HEK293T (cell line): Measurements from ENCODE around the gene SIAH1.

Experiments
- CTCF ChIA-PET: fragments of 350-600 bp; formaldehyde crosslinking; extraction: SDS; loops from one replicate; lab custom pipeline; 2021; ENCODE audit warnings: antibody characterized with exemption, inconsistent platforms; lab: Yijun Ruan, JAX
- POLR2A ChIA-PET: fragments of 350-600 bp; formaldehyde crosslinking; extraction: SDS; loops from one replicate; lab custom pipeline; 2020; ENCODE audit warnings: antibody characterized with exemption, inconsistent platforms; lab: Yijun Ruan, JAX
- DNase-seq: peaks from one replicate; pipeline ENCODE4 v3.0.0; 2012; ENCODE audit warnings: mixed read lengths; ENCODE audit errors: extremely low spot score
- ARNT ChIP-seq: fragments of 450-650 bp; IDR thresholded peaks from 2 replicates; pipeline ENCODE4 v1.6.1; 2017; ENCODE audit warnings: mild to moderate bottlenecking
- BHLHE40 ChIP-seq: fragments of 450-650 bp; IDR thresholded peaks from 2 replicates; pipeline ENCODE4 v1.6.1; 2016; ENCODE audit warnings: mild to moderate bottlenecking, moderate library complexity, borderline replicate concordance
- CTBP1 ChIP-seq: fragments of 450-650 bp; IDR thresholded peaks from 2 replicates; pipeline ENCODE4 v1.6.1; 2016; ENCODE audit warnings: borderline replicate concordance
- ELF4 ChIP-seq: fragments of 450-650 bp; IDR thresholded peaks from 2 replicates; pipeline ENCODE4 v1.6.1; 2017; ENCODE audit warnings: antibody characterized with exemption
- FOXA1 ChIP-seq: fragments of 450-650 bp; IDR thresholded peaks from 2 replicates; pipeline ENCODE4 v1.6.1; 2016; ENCODE audit warnings: mild to moderate bottlenecking
- FOXK2 ChIP-seq: fragments of 450-650 bp; IDR thresholded peaks from 2 replicates; pipeline ENCODE4 v1.6.1; 2016; ENCODE audit warnings: mild to moderate bottlenecking
- FOXM1 ChIP-seq: fragments of 450-650 bp; IDR thresholded peaks from 2 replicates; pipeline ENCODE4 v1.6.1; 2017; ENCODE audit warnings: mild to moderate bottlenecking, borderline replicate concordance
- HDGF ChIP-seq: fragments of 450-650 bp; IDR thresholded peaks from 2 replicates; pipeline ENCODE4 v1.6.1; 2017; ENCODE audit warnings: antibody characterized with exemption, borderline replicate concordance
- L3MBTL2 ChIP-seq: fragments of 450-650 bp; conservative IDR thresholded peaks from 2 replicates; pipeline ENCODE4 v1.6.1; 2016; ENCODE audit warnings: mild to moderate bottlenecking
- LEF1 ChIP-seq: fragments of 450-650 bp; IDR thresholded peaks from 2 replicates; pipeline ENCODE4 v1.6.1; 2017; ENCODE audit warnings: mild to moderate bottlenecking, borderline replicate concordance
- NFRKB ChIP-seq: fragments of 450-650 bp; IDR thresholded peaks from 2 replicates; pipeline ENCODE4 v1.6.1; 2016; ENCODE audit warnings: mild to moderate bottlenecking, moderate library complexity
- SP1 ChIP-seq: fragments of 450-650 bp; IDR thresholded peaks from 2 replicates; pipeline ENCODE4 v1.6.1; 2017
- SUZ12 ChIP-seq: fragments of 450-650 bp; IDR thresholded peaks from 2 replicates; pipeline ENCODE4 v1.6.1; 2016; ENCODE audit warnings: mild to moderate bottlenecking
- TARDBP ChIP-seq: fragments of 450-650 bp; IDR thresholded peaks from 2 replicates; pipeline ENCODE4 v1.6.1; 2016
- ZNF384 ChIP-seq: fragments of 450-650 bp; IDR thresholded peaks from 2 replicates; pipeline ENCODE4 v1.6.1; 2016
- TF ChIP-seq, protein P1 (sequence below): fragments of 450-650 bp; IDR thresholded peaks from 2 replicates; pipeline ENCODE4 v1.6.1; 2016

The SIAH1 gene, protein sequence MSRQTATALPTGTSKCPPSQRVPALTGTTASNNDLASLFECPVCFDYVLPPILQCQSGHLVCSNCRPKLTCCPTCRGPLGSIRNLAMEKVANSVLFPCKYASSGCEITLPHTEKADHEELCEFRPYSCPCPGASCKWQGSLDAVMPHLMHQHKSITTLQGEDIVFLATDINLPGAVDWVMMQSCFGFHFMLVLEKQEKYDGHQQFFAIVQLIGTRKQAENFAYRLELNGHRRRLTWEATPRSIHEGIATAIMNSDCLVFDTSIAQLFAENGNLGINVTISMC

DNA sequence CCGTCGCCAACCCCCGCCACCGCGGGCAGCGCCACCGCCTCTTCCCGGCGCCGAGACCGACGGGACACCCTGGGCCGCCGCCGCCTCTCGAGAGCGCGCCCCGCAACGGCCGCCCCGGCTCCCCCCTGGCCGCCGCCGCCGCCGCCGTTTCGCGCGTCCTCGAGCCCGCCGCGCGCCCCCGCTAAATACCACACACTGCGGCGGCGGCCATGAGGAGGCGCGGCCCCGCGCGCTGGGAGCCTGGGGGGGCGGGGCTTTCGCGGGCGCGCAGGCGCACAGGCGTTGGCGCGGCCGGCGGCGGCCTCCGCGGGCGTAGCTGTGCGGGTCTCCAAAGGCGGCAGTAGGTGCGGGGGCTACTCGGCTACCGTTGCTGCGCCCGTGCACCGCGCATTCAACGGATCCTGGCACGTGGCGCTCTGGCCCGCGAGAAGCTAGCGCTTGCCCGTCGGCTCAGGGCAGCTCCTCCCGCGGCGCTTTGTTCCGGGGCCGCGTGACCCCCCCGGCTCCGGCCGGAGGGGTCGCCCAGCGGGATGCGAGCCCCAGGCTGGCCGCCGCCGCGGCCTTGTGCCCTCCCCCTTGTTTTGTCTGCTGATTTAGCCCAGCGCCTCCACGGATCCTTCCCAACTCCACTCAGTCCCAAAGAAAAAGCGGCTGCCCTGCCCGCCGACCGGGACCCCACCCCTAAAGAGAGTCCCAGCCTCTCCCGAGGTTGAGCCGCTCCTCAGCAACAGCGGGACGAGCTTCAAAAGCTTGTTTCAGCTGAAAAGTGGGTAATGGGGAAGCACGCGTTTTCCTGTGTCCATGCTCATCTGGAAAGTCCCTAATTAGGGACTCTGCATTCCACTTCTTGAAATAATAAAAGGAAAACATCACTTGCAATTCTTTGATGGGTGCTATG, at the start of gene SIAH1:
Gene SIAH1, minus strand, starts transcription at position 161 of the 898 bp plus-strand sequence. CDS start 22,985 bp downstream, outside the sequence.
- ChIA-PET CTCF (interaction anchor here (0.6 kb wide), 1 partner anchor 24 kb away, joined by 3 read pairs; no protein-coding TSS in a partner anchor), POLR2A (interaction anchor here (0.7 to 3.6 kb wide), 15 partner anchors 9 to 245 kb away, joined by 3 to 44 read pairs (median 3); partner anchors contain the start of gene LONP2)
- TF ChIP-seq FOXM1: peak; percentile 63; the same call in 1 of the 2 replicates
- TF ChIP-seq TARDBP: no peak
- peak; percentile 56; the same call in 1 of the 2 replicates for TF ChIP-seq L3MBTL2
- TF ChIP-seq LEF1: 0 out of 2 replicates have a peak, but pooled peaks have one; percentile 12
- TF ChIP-seq ARNT: 0 out of 2 replicates have a peak, but pooled peaks have one; percentile 19
- DNase-seq: peak; percentile 92

DNA sequence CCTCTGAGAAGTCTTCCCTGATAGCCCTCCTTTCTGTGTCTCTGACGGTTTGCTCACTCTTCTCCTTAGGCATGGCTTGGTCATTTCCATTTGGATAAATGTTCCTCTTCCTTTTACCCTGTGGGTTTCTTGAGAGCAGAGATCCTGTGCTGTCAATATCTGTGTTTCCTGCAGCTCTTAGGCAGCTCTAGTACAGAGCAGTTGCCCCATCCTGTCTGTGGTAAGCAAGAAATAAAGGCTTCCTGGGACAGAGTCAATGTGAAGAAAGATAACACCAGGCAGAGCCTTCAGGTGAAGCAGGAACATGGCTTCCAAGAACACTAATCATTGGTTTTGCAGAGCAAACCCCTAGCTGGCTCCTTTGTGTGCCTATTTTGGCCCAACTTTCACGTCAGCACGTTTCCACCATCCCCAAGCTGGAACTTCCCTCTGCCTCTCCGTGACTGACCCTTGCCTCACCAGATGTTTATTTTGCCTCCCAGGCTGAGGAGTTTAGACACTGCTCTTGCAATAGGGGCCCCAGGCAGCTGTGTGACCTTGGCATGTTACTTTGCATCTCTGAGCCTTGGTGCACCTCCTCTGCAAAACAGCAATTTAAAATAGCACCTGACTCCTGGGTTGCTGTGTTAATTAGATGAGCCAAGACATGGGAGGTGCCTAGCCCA, 49.6 kb upstream of the SIAH1 start:
- no peak for TF ChIP-seq ELF4
- no peak for TF ChIP-seq BHLHE40
- TF ChIP-seq FOXK2: no peak
- no peak for TF ChIP-seq CTBP1
- no peak for TF ChIP-seq LEF1
- TF ChIP-seq, protein P1, sequence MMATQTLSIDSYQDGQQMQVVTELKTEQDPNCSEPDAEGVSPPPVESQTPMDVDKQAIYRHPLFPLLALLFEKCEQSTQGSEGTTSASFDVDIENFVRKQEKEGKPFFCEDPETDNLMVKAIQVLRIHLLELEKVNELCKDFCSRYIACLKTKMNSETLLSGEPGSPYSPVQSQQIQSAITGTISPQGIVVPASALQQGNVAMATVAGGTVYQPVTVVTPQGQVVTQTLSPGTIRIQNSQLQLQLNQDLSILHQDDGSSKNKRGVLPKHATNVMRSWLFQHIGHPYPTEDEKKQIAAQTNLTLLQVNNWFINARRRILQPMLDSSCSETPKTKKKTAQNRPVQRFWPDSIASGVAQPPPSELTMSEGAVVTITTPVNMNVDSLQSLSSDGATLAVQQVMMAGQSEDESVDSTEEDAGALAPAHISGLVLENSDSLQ: no peak
- TF ChIP-seq L3MBTL2: no peak
- no peak for TF ChIP-seq ZNF384
- no peak for TF ChIP-seq FOXA1
- no peak for TF ChIP-seq FOXM1
- TF ChIP-seq HDGF: no peak
- no peak for TF ChIP-seq TARDBP
- TF ChIP-seq NFRKB: no peak
- no peak for TF ChIP-seq SP1
- no peak for TF ChIP-seq ARNT
- ChIA-PET POLR2A (no interaction called here), CTCF (no interaction called here)

DNA sequence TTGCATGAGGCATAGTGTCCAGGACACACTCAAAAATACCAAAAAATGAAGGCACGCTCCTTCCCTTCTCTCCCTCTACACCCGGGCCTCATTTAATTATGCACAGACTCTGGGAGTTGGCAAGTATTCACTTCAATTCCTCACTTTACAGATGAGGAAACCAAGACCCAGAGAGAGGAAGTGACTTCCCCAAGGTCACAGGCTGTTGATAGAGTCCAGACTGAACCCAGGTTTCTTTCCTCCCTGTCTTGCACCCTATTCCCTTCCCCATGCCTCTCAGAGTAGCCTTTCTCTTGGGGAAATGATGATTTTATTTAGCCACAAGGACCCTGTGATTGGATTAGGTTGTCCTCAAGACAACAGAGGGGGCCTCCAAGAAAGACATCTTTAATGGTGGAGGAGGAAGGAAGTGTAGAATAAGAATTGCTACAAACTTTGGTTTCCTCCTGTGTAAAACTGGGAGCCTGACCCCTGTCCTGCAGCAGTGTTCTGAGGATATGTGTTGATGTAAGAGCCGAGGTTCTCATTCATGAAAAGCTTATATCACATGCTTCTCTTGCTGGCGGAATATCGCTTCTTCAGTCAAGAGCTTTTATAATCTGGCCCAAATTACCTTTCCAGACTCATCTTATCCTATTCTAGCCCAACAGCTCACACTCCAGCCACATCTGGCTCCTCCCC, 48.8 kb upstream of the SIAH1 start:
- TF ChIP-seq L3MBTL2: no peak
- TF ChIP-seq ARNT: no peak
- no peak for TF ChIP-seq SP1
- no peak for TF ChIP-seq HDGF
- TF ChIP-seq FOXA1: no peak
- ChIA-PET POLR2A (no interaction called here), CTCF (no interaction called here)
- no peak for DNase-seq

More for the DNA sequence above, 49.6 kb upstream of the SIAH1 start:
- no peak for DNase-seq

DNA sequence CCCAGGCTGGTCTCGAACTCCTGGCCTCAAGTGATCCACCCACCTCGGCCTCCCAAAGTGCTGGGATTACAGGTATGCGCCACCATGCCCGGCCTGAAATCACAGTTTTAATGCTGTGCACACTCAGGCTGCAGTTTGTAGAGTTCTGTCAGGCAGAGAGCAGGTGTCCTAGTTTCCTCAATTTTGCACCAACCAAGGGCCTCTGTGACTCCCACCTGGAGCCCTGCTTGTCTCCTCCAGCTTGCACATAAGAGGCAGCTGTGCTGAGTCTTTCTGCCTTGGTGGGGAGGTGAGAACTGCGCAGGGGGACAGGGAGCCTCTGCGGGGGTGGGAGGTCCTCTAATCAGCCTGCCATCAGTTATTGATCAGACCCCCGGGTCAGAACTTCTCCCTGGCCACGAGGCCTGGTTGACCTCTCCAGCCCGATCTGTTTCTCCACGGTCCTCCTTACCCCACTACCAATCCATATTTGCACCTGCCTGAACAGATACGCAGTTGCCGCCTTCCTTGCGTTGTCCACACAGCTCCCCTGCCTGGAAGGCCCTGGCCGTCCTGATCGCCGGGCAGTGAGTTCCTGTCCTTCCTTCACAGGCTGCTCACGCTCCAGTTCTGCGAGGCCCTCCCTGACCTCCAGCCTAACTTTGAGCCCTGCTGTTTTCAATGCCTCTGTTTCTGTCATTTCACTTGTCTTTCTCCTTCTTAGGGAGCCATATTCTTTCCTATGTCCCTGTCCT, 48.1 kb upstream of the SIAH1 start:
- ChIA-PET POLR2A (no interaction called here), CTCF (no interaction called here)
- TF ChIP-seq FOXA1 (no peak), FOXK2 (no peak), TARDBP (no peak), SUZ12 (no peak), FOXM1 (no peak), ARNT (no peak), HDGF (no peak), ELF4 (no peak), L3MBTL2 (no peak), SP1 (no peak), CTBP1 (no peak), ZNF384 (no peak), BHLHE40 (no peak), NFRKB (no peak)
- TF ChIP-seq, protein P1: no peak
- DNase-seq: no peak

DNA sequence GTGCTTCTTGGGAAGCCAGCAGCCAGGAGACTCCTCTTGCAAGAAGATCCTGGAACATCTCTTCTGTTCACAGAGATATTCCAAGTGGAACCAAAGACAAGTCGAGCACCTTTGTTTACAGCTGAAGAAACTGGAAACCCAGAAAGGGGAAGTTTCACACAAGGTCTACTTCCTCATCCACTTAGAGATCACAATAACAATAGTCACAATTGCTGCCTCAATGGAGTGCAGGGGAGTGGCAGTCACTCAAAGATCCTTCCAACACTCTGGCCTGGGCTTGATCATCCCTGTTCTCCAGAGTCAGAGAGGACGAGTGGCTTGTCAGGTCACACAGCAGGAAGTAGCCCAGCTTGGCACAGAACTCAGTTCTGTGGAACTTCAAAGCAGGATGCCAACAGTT, 46.9 kb upstream of the SIAH1 start:
- TF ChIP-seq FOXK2 (no peak), SP1 (no peak), LEF1 (no peak), FOXA1 (no peak), BHLHE40 (no peak), L3MBTL2 (no peak), HDGF (no peak), SUZ12 (no peak), FOXM1 (no peak), NFRKB (no peak), ZNF384 (no peak), ARNT (no peak), CTBP1 (no peak), ELF4 (no peak), TARDBP (no peak)
- TF ChIP-seq, protein P1: no peak
- no peak for DNase-seq
- ChIA-PET CTCF (no interaction called here), POLR2A (no interaction called here)
